AG04450 (cell line): ENCODE results near the gene CSKMT. TPM values are rescaled to one million over a fixed set of nuclear protein-coding genes. Genes with fewer than 3 reads are reported as not detected.

Experiments used
- CTCF ChIA-PET: fragments of 300-600, 350-600 bp; formaldehyde crosslinking; extraction: SDS; loops from one replicate; lab custom pipeline; 2022; ENCODE audit warnings: antibody characterized with exemption, inconsistent platforms; lab: Charles Lee
- POLR2A ChIA-PET: fragments of 350-600 bp; formaldehyde crosslinking; extraction: SDS; loops from one replicate; lab custom pipeline; 2021; ENCODE audit warnings: antibody characterized with exemption, inconsistent platforms; lab: Yijun Ruan, JAX
- DNase-seq: peaks from one replicate; pipeline ENCODE4 v3.0.0-alpha.2; 2011; ENCODE audit warnings: low read depth, low spot score
- H3K27ac ChIP-seq: one replicate; pipeline ENCODE4 v1.5.1; 2012; ENCODE audit warnings: low read depth, low read length, control low read depth
- H3K27me3 ChIP-seq: one replicate; pipeline ENCODE4 v1.6.0; 2012; ENCODE audit warnings: low read length; ENCODE audit not compliant: control insufficient read depth, insufficient read depth
- H3K4me3 ChIP-seq: 2 replicates; pipeline ENCODE4 v1.5.1; 2011; ENCODE audit warnings: mild to moderate bottlenecking, low read depth, low read length, control low read depth
- H3K9me3 ChIP-seq: 2 replicates; pipeline ENCODE4 v1.5.1; 2012; ENCODE audit warnings: low read length; ENCODE audit not compliant: control insufficient read depth, insufficient read depth
- CTCF ChIP-seq: IDR thresholded peaks from 2 replicates; pipeline ENCODE4 v1.5.1; 2011; ENCODE audit warnings: low read depth, low read length, control low read depth, inconsistent platforms
- polyA plus RNA-seq: library from polyadenylated mRNA; depleted of rRNA; stranded (reverse); fragments of >200 nt; gene quantifications from 2 replicates; pipeline ENCODE4 v1.2.3, GENCODE V29; 2011

CSKMT gene
- polyA plus RNA-seq, 1 experiment = 4.6 TPM

- no peak for DNase-seq
These were observed 8.2 kb upstream of the CSKMT start for GRCh38 chr11:62656796-62657429.

GRCh38 chr11:62664405-62665074, 572 bp upstream of the CSKMT start:
- ChIA-PET CTCF (interaction anchor here (0.7 to 1.8 kb wide), 5 partner anchors 9 to 53 kb away, joined by 3 to 5 read pairs (median 3); partner anchors contain the start of gene GANAB), POLR2A (interaction anchor here (0.5 to 4.2 kb wide), 50 partner anchors 10 to 850 kb away, joined by 3 to 150 read pairs (median 6); partner anchors contain the start of genes B3GAT3, EEF1G, EML3 and GANAB)
- DNase-seq = no peak
- no peak for TF ChIP-seq CTCF
- peak overlapping the region; percentile 96 for H3K4me3 ChIP-seq
- H3K9me3 ChIP-seq = peaks cover 4% of the 10 kb centered on the region; the same call in 1 of the 2 replicates
- no peaks in the 10 kb centered on the region for H3K27me3 ChIP-seq
- H3K27ac ChIP-seq = peak overlapping the region; percentile 77

More at GRCh38 chr11:62656796-62657429, 8.2 kb upstream of the CSKMT start:
- ChIA-PET POLR2A (interaction anchor here (1.1 to 10.2 kb wide), 3 partner anchors 9 to 35 kb away, joined by 3 to 150 read pairs (median 4); partner anchors contain the start of genes B3GAT3, C11orf98, CSKMT and UQCC3), CTCF (interaction anchor here (0.7 to 0.8 kb wide), 2 partner anchors 37 to 45 kb away, joined by 3 read pairs; no protein-coding TSS in a partner anchor)
- Histone ChIP-seq H3K27me3 (no peaks in the 10 kb centered on the region), H3K4me3 (no peak overlapping the region), H3K9me3 (no peaks in the 10 kb centered on the region), H3K27ac (no peak overlapping the region)
- no peak for TF ChIP-seq CTCF

GRCh38 chr11:62665599-62666258, 617 bp downstream of the CSKMT start:
- peak overlapping the region; percentile 96 for H3K4me3 ChIP-seq
- H3K9me3 ChIP-seq = peaks cover 4% of the 10 kb centered on the region; the same call in 1 of the 2 replicates
- no peak for DNase-seq
- CTCF ChIA-PET = interaction anchor here (0.7 to 2.3 kb wide), 7 partner anchors 11 to 54 kb away, joined by 3 to 11 read pairs (median 3); partner anchors contain the start of gene GANAB
- H3K27me3 ChIP-seq = no peaks in the 10 kb centered on the region
- no peak for TF ChIP-seq CTCF
- POLR2A ChIA-PET = interaction anchor here (0.6 to 4.2 kb wide), 45 partner anchors 9 to 553 kb away, joined by 3 to 150 read pairs (median 6); partner anchors contain the start of genes B3GAT3, EEF1G, EML3 and GANAB
- H3K27ac ChIP-seq = peak overlapping the region; percentile 90

- ChIA-PET CTCF (interaction anchor here (0.8 to 2.3 kb wide), 2 partner anchors 14 to 55 kb away, joined by 3 to 11 read pairs; no protein-coding TSS in a partner anchor), POLR2A (interaction anchor here (0.6 to 4.2 kb wide), 22 partner anchors 14 to 554 kb away, joined by 3 to 150 read pairs (median 16); partner anchors contain the start of genes B3GAT3, EEF1G, HNRNPUL2 and INTS5)
- peaks cover 4% of the 10 kb centered on the region; the same call in 1 of the 2 replicates for H3K9me3 ChIP-seq
- H3K27ac ChIP-seq = peak overlapping the region; percentile 90
- peak overlapping the region; percentile 96 for H3K4me3 ChIP-seq
- no peak for TF ChIP-seq CTCF
- no peaks in the 10 kb centered on the region for H3K27me3 ChIP-seq
- no peak for DNase-seq
These were observed 1.3 kb downstream of the CSKMT start for GRCh38 chr11:62666259-62666926.
